ENCODE measurements around the gene ANKUB1.
A peak's percentile ranks its signal among the peaks of the same experiment; 100 is the strongest.

The ANKUB1 gene

GRCh38 chr3:149763565-149764195, 28.7 kb downstream of the ANKUB1 start:
- no peak for DNase-seq (ENCODE audit: low spot score)

DNA sequence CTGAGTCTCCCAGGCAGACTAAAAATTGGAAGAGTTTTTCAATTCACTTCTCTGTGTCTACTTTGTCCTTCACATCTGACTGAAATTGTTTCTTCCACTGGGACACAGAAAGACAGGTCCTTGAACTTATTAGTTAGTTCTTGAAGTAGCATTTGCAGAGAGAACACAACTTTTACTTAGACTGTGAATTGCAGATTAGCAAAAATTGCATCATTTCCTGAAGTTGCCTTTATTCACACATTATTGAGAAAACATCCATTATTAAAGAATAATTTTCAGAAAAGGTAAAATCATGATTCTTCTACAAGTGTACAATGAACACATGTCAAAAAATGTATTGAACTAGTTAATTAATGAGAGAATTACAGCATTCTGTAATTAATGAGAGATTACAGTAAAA, 38.6 kb downstream of the ANKUB1 start:
- DNase-seq (ENCODE audit: low spot score), result no peak

- DNase-seq (ENCODE audit: low spot score), result no peak
Measured at GRCh38 chr3:149752788-149753136, 39.6 kb downstream of the ANKUB1 start.

- DNase-seq (ENCODE audit: low spot score), result peak; percentile 87
Measured at GRCh38 chr3:149752051-149752787, 40.1 kb downstream of the ANKUB1 start, which contains the start of gene COMMD2. TSS of gene COMMD2 (minus strand) at chr3:149752489. CDS start at chr3:149752444, 45 bp downstream.

DNA sequence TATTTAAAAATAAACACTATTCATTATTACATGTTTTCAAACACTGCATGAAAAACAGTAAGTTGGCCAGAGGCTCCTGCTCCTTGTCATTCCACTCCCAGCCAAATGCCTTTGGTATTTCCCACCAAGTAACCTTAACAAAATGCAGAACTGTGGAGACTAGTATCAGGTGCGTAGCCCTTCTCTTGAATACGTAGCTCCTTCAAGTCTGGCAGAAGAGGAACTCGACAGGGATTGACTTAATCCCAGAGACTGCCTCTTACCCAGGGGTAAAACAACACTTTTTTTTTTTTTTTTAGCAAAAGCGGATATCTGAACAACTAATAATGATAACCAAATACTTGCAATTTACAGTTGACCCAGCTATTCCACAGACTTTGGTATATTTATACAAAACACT, 40.8 kb downstream of the ANKUB1 start:
- no peak for DNase-seq (ENCODE audit: low spot score)

DNA sequence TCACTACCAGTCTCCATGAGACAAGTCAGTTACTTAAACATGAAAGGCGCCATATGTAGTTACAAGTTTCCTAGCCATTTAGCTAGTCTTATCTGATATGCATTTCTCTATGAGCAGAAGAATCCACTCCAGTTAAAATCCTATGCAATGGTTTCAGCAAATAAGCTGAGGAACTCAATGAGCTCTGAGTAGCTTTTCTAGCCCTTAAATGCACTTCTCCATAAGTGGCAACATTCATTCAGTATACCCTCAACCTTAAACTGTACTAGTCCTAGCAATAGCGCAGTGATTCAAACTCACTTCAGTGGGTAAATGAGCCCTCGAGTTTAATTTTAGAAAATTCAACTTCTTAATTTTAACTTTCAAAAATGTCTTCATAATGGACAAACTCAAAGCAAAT, 47.7 kb downstream of the ANKUB1 start:
- no peak for DNase-seq (ENCODE audit: low spot score)

- no peak for DNase-seq (ENCODE audit: low spot score)
Measured at GRCh38 chr3:149744151-149744550, 48.2 kb downstream of the ANKUB1 start.

- no peak for DNase-seq (ENCODE audit: low spot score)
Measured at GRCh38 chr3:149739396-149739795, 53.0 kb downstream of the ANKUB1 start.

GRCh38 chr3:149738876-149739275, 53.5 kb downstream of the ANKUB1 start:
- no peak for DNase-seq (ENCODE audit: low spot score)

DNA sequence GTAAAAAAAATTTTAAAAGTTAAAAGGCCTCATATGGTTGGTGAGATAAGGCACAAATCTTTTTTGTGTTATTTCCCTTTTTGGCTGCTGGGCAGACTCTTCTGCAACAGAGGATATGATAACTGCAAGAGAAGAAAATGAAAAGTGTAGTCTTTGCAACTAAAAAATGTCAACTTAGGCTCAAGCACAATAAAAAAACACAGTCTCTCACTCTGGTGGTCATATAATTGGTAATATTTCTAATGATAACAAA, 55.5 kb downstream of the ANKUB1 start:
- DNase-seq (ENCODE audit: low spot score), result no peak

DNA sequence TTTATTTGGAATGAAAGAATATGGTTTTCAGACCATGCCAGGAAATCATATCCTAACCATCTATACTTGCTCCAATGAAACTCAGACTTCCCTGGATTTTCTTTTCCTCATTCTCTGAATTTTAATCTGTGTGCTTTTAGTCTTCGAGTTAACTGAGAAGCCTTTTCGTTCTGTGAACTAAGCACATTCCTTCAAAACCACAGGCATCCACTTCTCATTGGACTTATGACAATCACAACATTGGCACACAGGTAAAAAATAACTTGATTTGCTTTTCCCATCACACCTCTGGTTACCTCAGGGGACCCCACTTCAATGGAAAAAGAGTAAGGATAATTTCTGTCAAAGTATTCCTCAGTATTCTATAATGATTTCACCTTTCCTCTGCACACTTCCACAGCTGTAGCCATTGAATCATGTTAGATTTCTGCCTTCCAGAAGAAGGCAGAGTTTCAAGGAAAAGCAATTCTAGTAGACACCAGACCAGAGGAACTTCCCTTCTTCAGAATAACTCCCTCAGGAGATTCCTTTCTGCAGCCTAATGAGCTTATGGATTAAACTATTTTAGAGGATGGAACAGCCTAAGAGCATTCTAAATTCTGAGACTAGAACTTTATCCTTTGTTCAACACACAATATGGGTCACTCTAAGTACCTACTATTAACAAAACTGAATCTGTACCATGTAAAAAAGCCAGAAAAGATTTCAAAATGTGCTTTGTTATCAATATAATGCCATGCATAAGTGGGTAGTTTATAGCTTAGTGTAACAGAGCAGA, 56.0 kb downstream of the ANKUB1 start:
- peak; percentile 33 for DNase-seq (ENCODE audit: low spot score)

DNA sequence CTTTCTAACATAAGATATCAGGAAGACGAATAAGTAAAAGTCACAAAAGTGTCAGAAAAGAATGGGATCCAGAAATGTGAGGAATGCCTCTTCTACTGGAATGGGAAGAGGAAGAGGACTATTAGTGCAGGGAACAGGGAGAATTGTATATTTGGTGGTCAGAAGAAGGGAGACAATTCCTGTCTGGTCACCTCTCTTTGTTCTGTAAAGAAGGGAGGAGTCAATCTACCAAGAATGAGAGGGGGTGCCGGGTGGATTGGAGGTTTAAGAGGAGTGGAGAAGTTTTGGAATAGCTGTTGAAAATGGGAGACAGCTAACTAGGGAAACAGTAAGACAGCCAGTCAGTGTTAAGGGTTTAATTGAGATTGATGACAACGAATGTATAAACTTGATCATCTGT, 60.1 kb downstream of the ANKUB1 start:
- DNase-seq (ENCODE audit: low spot score), result no peak

DNA sequence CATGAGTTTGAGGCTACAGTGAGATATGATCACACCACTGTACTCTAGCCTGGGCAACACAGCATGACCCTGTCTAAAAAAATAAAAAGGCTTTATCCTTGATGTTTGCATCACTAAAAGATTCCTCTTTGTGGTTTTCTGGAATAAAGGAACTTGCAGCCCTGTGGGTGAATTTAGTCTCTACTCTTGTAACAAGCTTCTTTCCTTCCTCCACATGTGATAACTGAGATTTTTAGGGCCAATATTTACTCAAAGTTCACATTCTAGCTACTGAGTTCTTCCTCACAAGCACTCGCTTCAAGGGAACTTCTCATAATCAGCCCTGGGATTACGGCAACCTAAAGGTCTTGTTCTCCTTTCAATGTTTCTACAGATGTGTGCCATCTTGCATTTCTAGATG, 64.7 kb downstream of the ANKUB1 start:
- no peak for DNase-seq (ENCODE audit: low spot score)

DNA sequence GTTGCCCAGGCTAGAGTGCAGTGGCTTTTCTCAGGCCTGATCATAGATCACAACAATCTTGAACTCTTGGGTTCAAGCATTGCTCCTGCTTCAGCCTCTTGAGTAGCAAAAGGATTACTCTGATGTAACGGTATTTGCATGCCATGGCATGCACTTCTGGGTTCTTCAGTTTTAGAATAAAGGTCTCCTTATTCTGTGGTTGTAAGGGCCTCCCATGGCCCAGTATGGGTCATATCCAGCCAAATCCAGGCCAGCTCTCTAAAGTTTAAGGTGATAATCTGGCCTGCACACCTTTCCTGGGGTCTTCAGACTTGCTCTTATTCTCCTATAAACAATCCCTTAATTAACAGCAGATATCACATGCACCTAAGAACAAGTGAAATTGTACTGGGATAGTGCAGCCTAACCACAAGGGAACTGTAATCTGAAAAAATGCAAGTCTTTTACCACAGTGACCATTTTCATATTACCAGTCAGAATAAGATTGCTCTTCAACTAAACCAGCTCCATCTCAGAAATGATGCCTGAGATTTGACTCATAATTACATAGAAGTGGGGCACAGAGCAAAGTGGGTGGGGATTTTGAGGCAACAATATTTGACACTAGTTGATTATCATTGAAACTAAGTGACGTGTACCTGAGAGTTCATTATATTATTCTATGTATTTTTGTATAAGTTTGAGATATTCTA, 65.5 kb downstream of the ANKUB1 start:
- DNase-seq (ENCODE audit: low spot score), result peak; percentile 54

DNA sequence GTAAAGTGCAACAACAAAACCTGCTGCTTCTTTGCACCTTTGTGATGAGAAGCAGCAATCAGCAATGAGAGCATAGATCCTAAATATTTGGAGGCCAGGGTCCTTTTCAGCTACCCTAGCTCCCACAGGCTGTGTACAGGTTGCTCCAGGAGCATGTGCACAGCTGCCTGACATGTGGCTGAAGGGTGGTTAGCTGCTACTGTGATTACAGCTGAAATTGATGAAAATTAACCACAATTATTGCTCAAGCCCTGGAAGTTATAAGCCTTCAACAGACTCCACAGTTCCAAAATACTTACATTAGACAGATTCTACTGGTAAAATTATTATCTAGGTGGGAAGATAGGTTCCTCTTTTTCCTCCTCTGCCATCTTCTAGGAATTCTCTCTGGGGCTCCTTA, 68.6 kb downstream of the ANKUB1 start:
- DNase-seq (ENCODE audit: low spot score), result no peak

DNA sequence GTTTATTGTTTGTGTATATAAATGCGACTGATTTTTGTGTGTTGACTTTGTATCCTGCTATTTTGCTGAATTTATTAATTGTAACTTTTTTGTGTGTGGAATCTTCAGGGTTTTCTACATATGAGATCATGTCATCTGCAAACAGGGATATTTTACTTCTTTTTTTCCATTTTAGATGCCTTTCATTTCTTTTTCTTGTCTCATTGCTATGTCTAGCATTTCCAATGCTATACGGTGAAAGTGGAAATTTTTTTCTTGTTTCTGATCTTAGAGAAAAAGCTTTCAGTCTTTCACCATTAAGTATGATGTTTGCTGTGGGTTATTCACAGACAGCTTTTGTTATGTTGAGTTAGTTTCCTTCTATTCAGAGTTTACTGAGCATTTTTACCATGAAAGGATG, 71.4 kb downstream of the ANKUB1 start:
- no peak for DNase-seq (ENCODE audit: low spot score)

DNA sequence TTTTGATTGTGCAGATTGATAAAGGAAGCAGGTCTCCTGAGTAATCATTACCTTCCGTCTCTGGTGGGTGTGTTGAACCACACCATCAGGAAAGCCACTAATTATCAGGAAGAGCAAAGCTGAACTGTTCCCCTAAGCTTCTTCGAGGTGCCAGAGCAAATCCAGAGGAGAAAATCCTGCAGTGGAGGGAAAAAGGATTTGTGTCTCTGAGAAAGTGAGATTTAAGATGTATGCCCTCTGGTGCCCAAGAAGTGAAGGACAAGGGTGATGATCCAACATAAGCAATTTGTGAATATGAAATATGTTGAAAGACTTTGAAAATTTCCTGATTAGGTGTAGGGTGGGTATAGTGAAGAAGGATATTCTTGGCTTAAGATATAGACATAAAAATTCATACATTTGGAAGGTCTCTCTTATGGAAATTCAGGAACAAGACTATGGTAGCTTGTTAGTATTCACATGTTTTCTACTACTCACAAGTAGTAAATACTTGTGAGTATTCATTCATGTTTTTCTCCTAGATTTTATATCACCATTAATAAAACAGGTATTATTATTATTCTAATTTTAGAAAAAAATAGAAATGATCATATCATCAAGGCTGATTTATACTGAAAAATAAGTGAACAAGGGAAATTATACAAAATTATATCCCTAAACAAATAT, 74.8 kb downstream of the ANKUB1 start:
- DNase-seq (ENCODE audit: low spot score), result peak; percentile 52

DNA sequence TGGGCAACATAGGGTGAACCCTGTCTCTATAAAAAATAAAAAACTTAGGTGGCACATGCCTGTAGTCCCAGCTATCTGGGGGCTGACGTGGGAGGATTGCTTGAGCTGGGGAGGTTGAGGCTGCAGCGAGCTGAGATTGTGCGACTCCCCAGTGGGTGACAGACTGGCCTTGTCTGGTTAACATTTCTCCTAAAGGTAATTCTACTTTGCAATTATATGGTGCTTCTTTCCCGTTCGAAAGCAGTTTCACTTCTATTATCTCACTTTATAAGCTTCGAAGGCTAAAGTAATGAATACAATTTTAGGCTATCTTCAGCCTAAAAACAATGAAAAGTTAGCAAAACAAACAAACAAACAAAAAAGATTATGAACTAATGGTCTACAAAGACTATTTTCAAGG, 75.4 kb downstream of the ANKUB1 start:
- DNase-seq (ENCODE audit: low spot score), result no peak

DNA sequence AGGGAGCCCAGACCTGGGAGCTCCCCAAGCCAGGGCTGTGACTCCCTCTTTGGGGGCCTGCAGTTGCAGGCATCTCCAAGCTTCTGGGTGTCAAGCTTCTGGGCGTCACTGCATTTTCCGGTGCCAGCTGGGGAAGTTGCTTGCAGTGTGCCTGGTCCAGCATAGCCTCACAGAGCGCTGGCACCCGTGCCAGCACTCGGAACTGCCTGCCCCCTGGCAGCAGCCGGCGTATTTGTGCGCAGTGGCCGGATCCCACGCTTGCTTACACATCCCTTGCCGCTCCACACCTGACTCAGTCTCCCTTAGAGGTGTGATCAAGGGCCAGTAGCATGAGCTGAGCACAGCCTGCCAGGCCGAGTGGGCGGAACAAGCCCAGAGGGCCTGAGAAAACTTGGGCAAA, 77.1 kb downstream of the ANKUB1 start:
- DNase-seq (ENCODE audit: low spot score), result no peak

GRCh38 chr3:149713730-149714654, 78.4 kb downstream of the ANKUB1 start:
- no peak for DNase-seq (ENCODE audit: low spot score)
